Subcutaneous adipose tissue (tissue), 4 donors: ENCODE measurements around the gene STARD9. TPM values are rescaled to one million over a fixed set of nuclear protein-coding genes. Genes with fewer than 3 reads are reported as not detected.

Source experiments
- CTCF ChIP-seq: fragments of 450-650 bp; IDR thresholded peaks from one replicate; pipeline ENCODE4 v1.5.1; 2016; ENCODE audit warnings: low read depth, mild to moderate bottlenecking, control low read depth, antibody characterized with exemption, moderate library complexity
- total RNA-seq, 4 donors: library from RNA; depleted of rRNA; stranded (reverse); fragments of >200 nt; gene quantifications; one replicate each; pipeline ENCODE4 v1.1.0, GENCODE V29; 2016

The STARD9 gene
- total RNA-seq, 4 donors from 2014 or later = 25.6 to 79.5 (median 39.8) TPM

- TF ChIP-seq CTCF = no peak
These were observed 148.9 kb downstream of the STARD9 start for GRCh38 chr15:42724276-42724675.

- no peak for TF ChIP-seq CTCF
These were observed 150.0 kb downstream of the STARD9 start for GRCh38 chr15:42725331-42725903.

GRCh38 chr15:42726114-42726513, 150.7 kb downstream of the STARD9 start:
- no peak for TF ChIP-seq CTCF

GRCh38 chr15:42727750-42728381, 152.5 kb downstream of the STARD9 start:
- no peak for TF ChIP-seq CTCF

- TF ChIP-seq CTCF = no peak
These were observed 153.2 kb downstream of the STARD9 start for GRCh38 chr15:42728560-42728959.

- TF ChIP-seq CTCF = no peak
These were observed 153.6 kb downstream of the STARD9 start for GRCh38 chr15:42728972-42729371.

GRCh38 chr15:42729409-42729808, 154.0 kb downstream of the STARD9 start:
- no peak for TF ChIP-seq CTCF
